Neural progenitor cell (in vitro differentiated cells): ENCODE measurements around the gene CASTOR1.

Experiments used
- EZH2 ChIP-seq: fragments of 200-600 bp; sonication (generic); IDR thresholded peaks from 2 replicates; pipeline ENCODE4 v1.6.1; 2017; ENCODE audit warnings: antibody characterized with exemption, mild to moderate bottlenecking, moderate library complexity
- TF ChIP-seq, protein P1 (sequence below): fragments of 200-600 bp; sonication (generic); IDR thresholded peaks from 2 replicates; pipeline ENCODE4 v1.5.1; 2017; ENCODE audit warnings: antibody characterized with exemption, mild to moderate bottlenecking

DNA sequence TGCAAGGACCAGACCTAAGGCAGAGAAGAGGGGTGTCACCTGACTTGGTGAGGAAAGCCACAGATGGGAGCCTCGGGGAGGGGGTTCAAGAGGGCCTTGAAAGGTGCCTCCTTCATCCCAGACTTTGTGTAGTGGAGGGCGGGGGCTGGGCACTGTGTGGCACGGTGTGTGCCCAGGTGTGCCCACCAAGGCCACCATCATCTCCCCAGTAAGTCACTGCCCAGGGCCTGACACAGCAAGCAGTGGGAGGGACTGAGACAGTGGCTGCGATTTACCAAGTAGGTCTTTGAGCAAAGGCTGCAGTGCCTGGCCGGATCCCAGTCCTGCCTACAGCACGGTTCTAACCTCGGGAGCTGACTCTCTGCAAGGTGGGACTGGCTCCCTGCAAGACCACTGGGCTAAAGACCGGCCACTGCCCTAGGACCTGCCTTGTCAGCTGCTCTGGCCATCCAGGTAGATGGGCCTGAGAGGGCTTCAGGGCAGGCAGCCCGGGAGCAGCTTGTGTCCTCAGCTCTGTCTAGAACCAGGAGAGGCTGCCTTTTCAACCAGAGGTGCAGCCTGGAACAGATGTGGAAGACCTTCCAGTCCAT lies 24.1 kb downstream of the CASTOR1 start:
- TF ChIP-seq, protein P1, sequence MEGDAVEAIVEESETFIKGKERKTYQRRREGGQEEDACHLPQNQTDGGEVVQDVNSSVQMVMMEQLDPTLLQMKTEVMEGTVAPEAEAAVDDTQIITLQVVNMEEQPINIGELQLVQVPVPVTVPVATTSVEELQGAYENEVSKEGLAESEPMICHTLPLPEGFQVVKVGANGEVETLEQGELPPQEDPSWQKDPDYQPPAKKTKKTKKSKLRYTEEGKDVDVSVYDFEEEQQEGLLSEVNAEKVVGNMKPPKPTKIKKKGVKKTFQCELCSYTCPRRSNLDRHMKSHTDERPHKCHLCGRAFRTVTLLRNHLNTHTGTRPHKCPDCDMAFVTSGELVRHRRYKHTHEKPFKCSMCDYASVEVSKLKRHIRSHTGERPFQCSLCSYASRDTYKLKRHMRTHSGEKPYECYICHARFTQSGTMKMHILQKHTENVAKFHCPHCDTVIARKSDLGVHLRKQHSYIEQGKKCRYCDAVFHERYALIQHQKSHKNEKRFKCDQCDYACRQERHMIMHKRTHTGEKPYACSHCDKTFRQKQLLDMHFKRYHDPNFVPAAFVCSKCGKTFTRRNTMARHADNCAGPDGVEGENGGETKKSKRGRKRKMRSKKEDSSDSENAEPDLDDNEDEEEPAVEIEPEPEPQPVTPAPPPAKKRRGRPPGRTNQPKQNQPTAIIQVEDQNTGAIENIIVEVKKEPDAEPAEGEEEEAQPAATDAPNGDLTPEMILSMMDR, result no peak
- no peak for TF ChIP-seq EZH2
